NT2/D1 (cell line): ENCODE data around the gene EXD3.

ENCODE experiments used
- DNase-seq: peaks from one replicate; pipeline ENCODE4 v3.0.0-alpha.2; 2011; ENCODE audit warnings: low read depth, low spot score
- H3K27me3 ChIP-seq: 2 replicates; pipeline ENCODE4 v1.6.0; 2011; ENCODE audit warnings: mild to moderate bottlenecking; ENCODE audit not compliant: insufficient read length, insufficient read depth
- H3K36me3 ChIP-seq: 2 replicates; pipeline ENCODE4 v1.6.1; 2011; ENCODE audit warnings: mild to moderate bottlenecking, low read length, mixed read lengths; ENCODE audit not compliant: insufficient read depth, insufficient read length
- H3K4me1 ChIP-seq: 2 replicates; pipeline ENCODE4 v1.5.1; 2011; ENCODE audit not compliant: insufficient read depth, insufficient read length
- H3K4me3 ChIP-seq: 2 replicates; pipeline ENCODE4 v1.5.1; 2011; ENCODE audit warnings: low read depth; ENCODE audit not compliant: insufficient read length
- H3K9ac ChIP-seq: 2 replicates; pipeline ENCODE4 v1.6.0; 2011; ENCODE audit warnings: low read depth; ENCODE audit not compliant: insufficient read length
- H3K9me3 ChIP-seq: 2 replicates; pipeline ENCODE4 v1.5.1; 2011; ENCODE audit warnings: mild to moderate bottlenecking, low read length; ENCODE audit not compliant: insufficient read depth
- SUZ12 ChIP-seq: IDR thresholded peaks from 2 replicates; pipeline ENCODE4 v1.6.1; 2011; ENCODE audit not compliant: insufficient read length, insufficient read depth; ENCODE audit errors: extremely low read depth
- YY1 ChIP-seq: IDR thresholded peaks from 2 replicates; pipeline ENCODE4 v1.6.1; 2011; ENCODE audit not compliant: insufficient read length, insufficient read depth
- ZNF274 ChIP-seq: IDR thresholded peaks from 2 replicates; pipeline ENCODE4 v1.6.1; 2011; ENCODE audit warnings: mild to moderate bottlenecking, low read depth, low read length

Gene EXD3

GRCh38 chr9:137307255-137308056 is 115.5 kb downstream of the EXD3 start:
- TF ChIP-seq SUZ12 (no peak), ZNF274 (no peak), YY1 (no peak)
- H3K9ac ChIP-seq: no peak overlapping the region
- H3K4me3 ChIP-seq: no peak overlapping the region
- H3K9me3 ChIP-seq: no peaks in the 10 kb centered on the region
- peaks cover 18% of the 10 kb centered on the region for H3K27me3 ChIP-seq
- no peak for DNase-seq
- peaks cover 70% of the 10 kb centered on the region for H3K4me1 ChIP-seq
- no peaks in the 10 kb centered on the region for H3K36me3 ChIP-seq

- Histone ChIP-seq H3K9me3 (no peaks in the 10 kb centered on the region), H3K4me1 (peaks cover 70% of the 10 kb centered on the region)
Measured at GRCh38 chr9:137306850-137307254, 116.1 kb downstream of the EXD3 start.

GRCh38 chr9:137306066-137306849 is 116.7 kb downstream of the EXD3 start:
- no peaks in the 10 kb centered on the region for H3K9me3 ChIP-seq
- no peaks in the 10 kb centered on the region for H3K36me3 ChIP-seq
- no peak for DNase-seq
- H3K4me1 ChIP-seq: peaks cover 66% of the 10 kb centered on the region
- H3K4me3 ChIP-seq: no peak overlapping the region
- H3K27me3 ChIP-seq: peaks cover 20% of the 10 kb centered on the region
- H3K9ac ChIP-seq: peak overlapping the region; percentile 64
- TF ChIP-seq SUZ12 (no peak), YY1 (no peak), ZNF274 (no peak)

More at GRCh38 chr9:137306850-137307254, 116.1 kb downstream of the EXD3 start:
- TF ChIP-seq YY1: no peak
- no peak for TF ChIP-seq SUZ12
- DNase-seq: no peak
- H3K9ac ChIP-seq: no peak overlapping the region
- peaks cover 20% of the 10 kb centered on the region for H3K27me3 ChIP-seq
- H3K4me3 ChIP-seq: no peak overlapping the region
- no peaks in the 10 kb centered on the region for H3K36me3 ChIP-seq

GRCh38 chr9:137305798-137306065 is 117.2 kb downstream of the EXD3 start:
- no peaks in the 10 kb centered on the region for H3K36me3 ChIP-seq
- H3K4me1 ChIP-seq: peaks cover 60% of the 10 kb centered on the region
- no peak for DNase-seq
- no peak for TF ChIP-seq YY1
- H3K9ac ChIP-seq: peak overlapping the region; percentile 64
- H3K27me3 ChIP-seq: peaks cover 20% of the 10 kb centered on the region
- H3K4me3 ChIP-seq: no peak overlapping the region
- no peaks in the 10 kb centered on the region for H3K9me3 ChIP-seq

GRCh38 chr9:137305060-137305797 is 117.7 kb downstream of the EXD3 start:
- DNase-seq: no peak

GRCh38 chr9:137304383-137305059 is 118.4 kb downstream of the EXD3 start:
- DNase-seq: no peak
- Histone ChIP-seq H3K4me3 (no peak overlapping the region), H3K27me3 (peaks cover 20% of the 10 kb centered on the region), H3K4me1 (peaks cover 53% of the 10 kb centered on the region), H3K36me3 (no peaks in the 10 kb centered on the region), H3K9ac (peak overlapping the region; percentile 32), H3K9me3 (no peaks in the 10 kb centered on the region)
- no peak for TF ChIP-seq YY1
- no peak for TF ChIP-seq ZNF274
- no peak for TF ChIP-seq SUZ12

More at GRCh38 chr9:137305060-137305797, 117.7 kb downstream of the EXD3 start:
- H3K9me3 ChIP-seq: no peaks in the 10 kb centered on the region
- H3K27me3 ChIP-seq: peaks cover 20% of the 10 kb centered on the region
- peaks cover 55% of the 10 kb centered on the region for H3K4me1 ChIP-seq
- no peak overlapping the region for H3K4me3 ChIP-seq
- no peaks in the 10 kb centered on the region for H3K36me3 ChIP-seq
- TF ChIP-seq YY1: no peak
- TF ChIP-seq SUZ12: no peak
- no peak for TF ChIP-seq ZNF274
- H3K9ac ChIP-seq: peak overlapping the region; percentile 64
